HG03060 (cell line): ENCODE results near the gene ATP9A.
"Not testable (repeated sequence)": the region's sequence is repeated elsewhere in the genome, so short reads cannot be mapped to it uniquely, and the experiment has no call there.

Source experiments
- ATAC-seq: cut with Tn5 transposase; IDR thresholded peaks from one replicate; pipeline ENCODE4 v1.9.1; 2021; ENCODE audit warnings: low read depth, moderate number of reproducible peaks; ENCODE audit not compliant: unreplicated experiment

ATP9A gene

DNA sequence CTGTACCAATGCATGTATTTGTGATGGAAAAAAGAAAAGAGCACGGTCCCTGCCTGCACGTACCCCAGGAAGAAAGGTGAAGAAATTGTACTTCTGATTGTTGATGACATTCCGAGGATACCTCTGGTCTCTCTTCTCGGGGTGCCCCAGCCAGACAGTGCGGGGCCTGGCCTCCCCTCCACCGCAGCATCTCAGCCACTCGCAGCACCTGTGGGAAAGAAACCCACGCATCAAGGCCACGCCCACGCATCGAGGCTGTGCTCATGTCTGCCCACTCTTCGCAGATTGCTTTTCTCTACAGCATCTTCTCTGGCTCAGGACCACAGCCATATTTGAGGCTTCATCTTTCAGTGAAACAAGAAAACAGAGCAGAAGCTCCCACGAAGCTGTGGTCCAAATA is 38.4 kb downstream of the ATP9A start:
- ATAC-seq, result no peak

DNA sequence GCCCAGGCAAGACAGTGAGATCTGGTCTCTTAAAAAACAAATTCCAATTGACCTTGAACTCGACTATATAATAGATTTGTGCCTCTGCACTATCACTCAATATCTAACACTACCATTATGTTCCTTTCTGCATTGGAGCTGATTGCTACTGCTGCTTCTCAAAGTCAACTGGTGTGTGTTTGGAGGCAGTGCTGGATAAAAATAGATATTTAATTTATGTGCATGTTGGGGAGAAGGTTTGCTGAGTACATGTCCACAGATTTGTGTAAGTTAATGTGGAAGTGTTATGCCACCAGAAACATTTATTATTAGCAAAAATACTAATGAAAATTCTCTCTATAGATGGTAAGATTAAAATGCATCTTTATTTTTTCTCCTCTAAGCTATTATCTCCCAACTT is 39.5 kb downstream of the ATP9A start:
- ATAC-seq, result no peak

DNA sequence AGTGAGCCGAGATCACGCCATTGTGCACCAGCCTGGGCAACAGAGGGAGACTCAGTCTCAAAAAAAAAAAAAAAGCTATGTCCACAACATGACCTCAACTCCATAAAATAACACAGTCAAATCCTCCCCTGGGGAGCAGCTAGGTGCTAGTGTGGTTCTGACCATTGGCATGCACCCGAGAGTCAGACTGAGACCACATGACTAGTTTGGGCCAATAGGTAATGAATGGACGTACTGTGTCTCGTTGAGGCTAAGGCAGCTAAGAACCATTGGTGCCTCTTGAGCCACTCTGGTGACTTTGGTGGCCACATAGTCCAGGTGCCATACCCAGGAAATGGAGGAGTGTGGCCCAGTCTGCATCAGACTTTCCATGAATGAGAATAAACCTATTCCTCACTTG is 40.3 kb downstream of the ATP9A start:
- ATAC-seq, result no peak

DNA sequence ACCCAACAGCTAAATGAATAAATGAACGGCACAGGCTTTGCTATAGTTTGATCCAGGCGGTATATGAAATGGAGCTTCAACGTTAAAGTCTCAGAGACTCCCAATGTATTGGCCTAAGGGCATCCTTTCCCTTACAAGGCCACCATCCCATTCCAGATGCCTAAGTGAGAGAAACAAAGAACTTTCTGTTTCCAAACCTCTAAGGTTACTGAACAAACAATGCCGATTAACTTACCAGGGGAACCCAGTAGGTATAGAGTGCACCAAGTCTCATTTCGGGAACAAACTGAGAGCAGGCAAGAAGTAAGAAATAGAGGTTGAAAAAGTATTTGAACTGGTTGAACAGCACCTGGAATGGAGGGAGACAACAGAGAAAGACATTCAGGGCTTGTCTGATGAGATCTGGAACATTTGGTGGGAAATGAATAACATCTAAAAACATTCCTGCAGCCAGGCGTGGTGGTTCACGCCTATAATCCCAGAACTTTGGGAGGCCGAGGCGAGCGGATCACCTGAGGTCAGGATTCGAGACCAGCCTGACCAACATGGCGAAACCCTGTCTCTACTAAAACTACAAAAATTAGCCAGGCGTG is 42.5 kb downstream of the ATP9A start:
- ATAC-seq, result no peak

DNA sequence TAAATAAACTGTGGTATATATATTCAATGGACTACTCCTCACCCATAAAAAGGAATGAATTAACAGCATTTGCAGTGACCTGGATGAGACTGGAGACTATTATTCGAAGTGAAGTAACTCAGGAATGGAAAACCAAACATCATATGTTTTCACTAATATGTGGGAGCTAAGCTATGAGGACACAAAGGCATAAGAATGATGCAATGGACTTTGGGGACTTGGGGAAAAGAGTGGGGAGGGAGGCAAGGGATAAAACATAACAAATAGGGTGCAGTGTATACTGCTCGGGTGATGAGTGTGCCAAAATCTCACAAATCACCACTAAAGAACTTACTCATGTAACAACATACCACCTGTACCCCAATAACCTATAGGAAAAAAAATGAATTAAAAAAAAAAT is 45.2 kb downstream of the ATP9A start:
- not testable (repeated sequence) for ATAC-seq

DNA sequence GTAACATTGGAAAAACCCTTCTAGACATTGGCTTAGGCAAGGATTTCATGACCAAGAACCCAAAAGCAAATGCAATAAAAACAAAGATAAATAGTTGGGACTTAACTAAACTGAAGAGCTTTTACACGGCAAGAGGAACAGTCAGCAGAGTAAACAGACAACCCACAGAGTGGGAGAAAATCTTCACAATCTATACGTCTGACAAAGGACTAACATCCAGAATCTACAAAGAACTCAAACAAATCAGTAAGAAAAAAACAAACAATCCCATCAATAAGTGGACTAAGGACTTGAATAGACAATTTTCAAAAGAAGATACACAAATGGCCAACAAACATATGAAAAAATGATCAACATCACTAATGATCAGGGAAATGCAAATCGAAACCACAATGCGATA is 45.9 kb downstream of the ATP9A start:
- not testable (repeated sequence) for ATAC-seq

DNA sequence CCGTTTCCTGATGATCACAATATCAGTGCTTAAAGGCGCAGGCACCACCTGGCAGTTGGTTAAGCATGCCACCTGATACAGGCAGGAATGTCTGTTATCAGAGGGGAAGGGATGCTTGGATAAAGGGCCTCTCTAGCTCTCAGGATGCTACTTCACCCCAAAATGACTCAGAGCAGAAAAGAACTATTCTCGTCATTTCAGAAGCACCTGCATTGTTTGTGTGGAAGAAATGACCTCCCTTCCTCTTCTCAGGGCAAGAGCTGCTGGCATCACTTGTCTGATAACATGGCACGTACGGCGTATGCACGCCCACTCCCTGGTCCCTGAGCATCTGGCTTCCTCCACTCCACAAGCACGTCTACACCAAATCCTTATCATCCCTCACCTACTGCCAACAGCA is 47.3 kb downstream of the ATP9A start:
- ATAC-seq, result no peak

DNA sequence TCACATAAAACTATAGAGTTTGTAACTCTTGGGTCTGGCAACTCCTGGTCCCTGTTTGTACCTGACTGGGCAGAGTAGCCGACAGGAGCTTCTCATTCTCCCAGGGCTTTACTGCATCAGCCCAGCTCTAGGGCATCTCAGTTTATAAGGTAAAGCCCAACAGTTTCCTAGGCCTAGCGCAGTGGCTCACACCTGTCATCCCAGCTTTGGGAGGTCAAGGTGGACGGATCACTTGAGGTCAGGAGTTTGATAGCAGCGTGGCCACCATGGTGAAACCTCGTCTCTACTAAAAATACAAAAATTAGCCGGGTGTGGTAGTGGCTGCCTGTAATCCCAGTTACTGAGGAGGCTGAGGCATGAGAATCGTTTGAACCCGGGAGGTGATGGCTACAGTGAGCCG is 47.8 kb downstream of the ATP9A start:
- no peak for ATAC-seq

DNA sequence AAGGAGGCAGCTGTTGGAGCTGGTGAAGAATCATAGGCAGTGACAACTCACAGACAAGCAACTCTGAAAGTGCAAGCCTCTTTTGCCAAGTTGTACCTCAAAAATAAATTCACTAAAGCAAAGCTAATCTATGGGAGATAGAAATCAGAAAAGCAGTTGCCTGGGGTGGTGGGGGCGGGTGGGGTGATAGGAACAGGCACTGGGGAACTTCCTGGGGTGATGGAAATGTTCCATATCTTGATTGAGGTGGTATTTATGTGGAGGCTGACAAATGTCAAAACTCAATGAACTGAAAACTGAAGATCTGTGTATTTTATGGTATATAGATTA is 52.4 kb downstream of the ATP9A start:
- no peak for ATAC-seq

DNA sequence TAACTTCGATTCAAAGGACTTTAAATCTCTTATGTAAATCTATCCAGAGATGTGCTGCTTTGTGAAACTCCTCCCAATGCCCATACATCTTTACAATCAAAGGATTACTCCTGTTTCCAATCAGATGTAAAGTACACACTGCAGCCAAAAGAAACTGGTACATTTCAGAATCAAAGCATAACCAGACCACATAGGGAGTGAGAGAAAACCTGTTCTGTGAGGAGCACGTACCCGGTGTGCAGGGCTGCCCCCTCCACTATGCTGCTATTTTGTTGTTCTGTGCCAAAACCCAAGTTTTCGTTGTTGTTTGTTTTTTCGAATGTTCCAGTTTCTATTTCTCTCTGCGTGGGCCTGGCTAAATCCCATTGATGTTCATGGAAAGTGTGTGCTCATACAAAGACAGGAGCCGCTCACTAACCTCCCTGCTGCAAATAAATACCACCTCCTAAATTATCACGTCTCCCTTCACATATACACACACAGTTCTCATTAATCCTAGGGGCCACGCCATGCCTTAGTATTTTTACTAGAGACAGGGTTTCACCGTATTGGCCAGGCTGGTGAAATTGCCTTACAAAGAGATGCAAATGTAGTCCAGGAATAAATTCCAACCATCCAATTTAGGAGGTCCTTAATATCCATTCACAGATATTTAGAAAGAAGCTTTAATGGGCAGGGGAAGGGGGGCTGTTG is 52.9 kb downstream of the ATP9A start:
- no peak for ATAC-seq

DNA sequence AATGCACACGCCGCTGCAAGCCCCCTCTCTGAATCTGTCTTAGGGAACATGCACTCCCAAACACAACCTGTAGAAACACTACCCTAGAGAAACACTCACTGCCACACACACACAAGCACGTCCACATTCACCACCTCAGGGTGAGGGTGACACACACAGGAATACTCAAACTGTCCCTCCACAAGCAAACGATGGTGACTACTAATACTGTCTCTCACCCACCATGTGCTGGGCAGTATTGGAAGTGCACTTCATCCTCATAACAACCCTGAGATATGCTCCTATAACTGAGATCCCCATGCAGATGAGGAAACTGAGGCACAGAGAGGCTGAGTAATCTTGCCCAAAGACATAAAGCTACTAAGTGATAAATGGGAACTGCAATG is 55.0 kb downstream of the ATP9A start:
- ATAC-seq, result no peak

DNA sequence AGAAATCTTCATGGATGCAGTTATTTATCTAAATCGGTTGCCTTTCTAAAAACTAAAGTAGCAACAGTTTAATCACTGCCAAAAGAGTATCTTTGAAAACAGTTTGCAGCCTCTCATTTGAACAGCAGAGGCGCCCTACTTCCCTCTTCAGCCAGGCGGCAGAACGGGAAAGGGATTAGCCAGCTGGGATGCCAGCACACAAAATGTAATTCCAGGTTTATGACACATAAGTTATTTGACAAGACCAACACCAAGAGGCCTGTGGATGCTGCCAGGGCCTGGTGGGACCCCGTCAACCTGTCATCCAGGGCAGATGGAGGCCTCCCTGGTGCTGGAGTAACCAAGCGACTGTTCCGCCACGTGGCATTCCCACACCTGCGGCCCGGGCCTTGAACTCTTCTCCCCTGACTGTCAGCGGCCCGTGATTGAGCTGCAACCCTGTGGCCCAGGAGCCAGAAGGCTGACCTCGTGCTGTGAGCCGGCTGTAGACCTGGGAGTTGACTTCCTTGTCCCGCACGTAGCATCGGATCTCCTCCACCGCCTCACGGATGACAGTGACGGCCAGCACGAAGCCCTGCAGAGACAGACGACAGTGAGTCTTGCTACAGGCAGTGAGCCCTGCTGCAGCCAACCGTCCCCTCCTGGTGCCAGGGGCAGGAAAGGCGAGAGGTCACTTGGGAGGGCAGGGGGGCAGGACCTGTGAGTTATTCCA is 55.5 kb downstream of the ATP9A start:
- no peak for ATAC-seq

DNA sequence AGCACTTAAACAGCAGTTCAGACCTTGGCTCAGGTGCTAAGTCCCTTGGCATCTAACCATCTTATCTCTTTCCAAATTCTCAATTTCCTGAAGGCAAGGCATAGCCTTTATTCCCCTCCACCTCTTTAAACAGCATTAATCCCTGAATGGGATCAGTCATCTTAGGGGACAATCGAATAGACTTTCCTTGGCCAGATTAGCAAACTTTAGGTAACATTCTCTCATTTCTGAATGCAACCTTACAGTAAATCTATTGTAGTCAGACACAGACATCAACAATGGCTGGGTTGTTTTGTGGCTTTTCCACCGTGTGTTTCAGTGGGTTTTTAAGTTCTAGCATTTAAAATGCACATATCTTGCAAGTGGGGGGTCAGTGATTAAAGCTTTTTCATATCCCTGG is 56.8 kb downstream of the ATP9A start:
- ATAC-seq, result no peak

DNA sequence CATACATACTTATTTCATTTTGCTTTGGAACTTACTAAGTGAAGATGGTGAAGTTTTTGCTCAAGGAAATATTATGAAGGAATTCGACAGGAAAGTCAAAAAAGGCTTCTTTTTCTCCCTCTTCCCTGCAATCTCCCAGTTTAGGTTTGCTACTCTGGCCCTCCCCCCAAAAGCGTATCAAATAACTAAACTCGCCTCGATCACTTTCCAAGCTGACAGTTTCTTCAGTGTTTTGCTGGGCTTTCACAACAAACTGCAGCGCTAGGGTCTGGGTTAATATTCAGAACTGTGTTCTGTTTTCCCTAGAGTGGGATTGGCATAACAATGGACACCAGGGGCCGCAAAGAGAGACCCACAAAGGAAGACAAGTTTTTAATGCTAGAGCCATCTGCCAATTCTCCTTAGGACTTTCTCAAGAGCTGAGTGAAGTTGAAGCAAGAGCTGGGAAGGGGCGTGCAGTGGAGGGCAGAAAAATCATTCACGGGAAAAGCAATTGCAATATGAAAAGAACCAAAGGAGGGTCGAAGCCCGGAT is 57.8 kb downstream of the ATP9A start:
- no peak for ATAC-seq

DNA sequence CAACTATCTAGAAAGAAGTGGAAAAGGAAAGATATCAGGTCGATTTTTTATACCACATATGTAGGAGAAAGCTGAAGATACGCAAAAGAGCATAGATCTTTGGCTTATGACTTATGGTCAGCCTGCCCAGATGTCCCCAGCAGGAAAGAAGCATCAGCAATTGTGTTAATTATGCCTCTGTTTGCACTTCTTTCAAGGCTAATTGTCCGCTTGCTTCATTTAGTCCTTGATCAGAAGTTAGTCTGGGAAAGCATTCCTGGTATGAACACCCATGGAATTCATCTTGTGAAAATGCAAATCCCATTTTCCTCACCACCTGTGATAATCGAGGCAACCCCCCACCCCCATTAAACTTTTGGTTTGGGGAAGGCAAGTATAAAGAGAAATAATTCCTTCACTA is 62.8 kb downstream of the ATP9A start:
- ATAC-seq, result no peak

DNA sequence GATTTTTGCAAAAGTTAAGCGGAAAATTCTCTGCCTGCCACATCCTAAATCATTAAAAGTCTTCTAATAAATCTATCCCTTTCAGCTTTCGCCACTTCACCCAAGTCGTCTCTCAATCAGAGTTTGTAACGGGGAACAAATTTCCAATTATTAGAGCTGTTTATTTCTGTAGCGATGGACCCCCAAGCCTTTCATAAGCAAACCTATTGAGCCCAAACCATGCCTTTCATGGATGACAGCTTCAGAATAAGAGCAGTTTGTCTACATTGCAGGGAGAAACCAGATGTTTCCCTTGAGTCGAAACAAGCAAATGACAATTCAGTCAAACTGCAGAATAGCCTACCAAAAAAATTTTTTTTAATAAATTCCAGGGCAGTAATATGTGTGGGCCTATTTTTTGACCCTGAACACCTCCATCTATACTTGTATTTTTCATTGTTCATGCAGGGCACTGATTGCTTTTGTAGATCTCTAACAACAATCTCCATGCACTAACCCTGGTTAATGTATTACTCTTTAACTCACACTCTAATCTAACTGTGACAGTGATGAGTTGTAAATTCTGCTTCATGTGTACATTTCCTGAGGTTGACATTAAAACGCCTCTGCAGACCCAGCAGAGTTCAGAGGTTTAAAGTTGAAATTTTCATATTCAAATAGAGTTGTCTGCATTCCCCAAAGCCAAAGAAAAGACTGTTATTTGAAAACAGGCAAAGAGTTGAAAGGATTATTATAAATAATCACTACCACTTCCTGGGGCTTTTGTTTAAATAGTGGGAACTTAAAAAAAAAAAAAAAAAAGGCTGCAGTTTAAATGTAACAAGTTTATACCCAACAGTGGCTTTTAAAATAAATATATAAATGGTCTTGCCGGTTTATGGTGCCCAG is 64.5 kb downstream of the ATP9A start:
- no peak for ATAC-seq

DNA sequence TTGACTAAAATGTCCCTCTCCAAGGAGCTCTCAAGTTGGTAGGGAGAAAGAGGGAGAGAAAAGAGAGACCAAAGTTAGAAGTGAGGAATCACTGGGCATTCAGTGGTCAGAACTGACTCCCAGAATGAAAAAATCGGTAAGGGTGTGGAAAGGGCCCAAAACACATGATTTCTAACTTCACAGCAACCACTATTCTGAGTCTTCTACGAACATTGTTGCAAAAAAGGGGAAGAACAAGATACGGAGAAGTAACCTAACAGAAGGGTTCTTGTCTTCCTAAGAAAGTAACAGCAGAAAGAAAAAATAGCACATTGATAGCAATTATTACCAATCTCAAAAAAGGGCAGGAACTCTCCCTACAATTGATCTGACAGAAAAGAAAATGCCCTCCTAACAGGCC is 65.6 kb downstream of the ATP9A start:
- no peak for ATAC-seq

DNA sequence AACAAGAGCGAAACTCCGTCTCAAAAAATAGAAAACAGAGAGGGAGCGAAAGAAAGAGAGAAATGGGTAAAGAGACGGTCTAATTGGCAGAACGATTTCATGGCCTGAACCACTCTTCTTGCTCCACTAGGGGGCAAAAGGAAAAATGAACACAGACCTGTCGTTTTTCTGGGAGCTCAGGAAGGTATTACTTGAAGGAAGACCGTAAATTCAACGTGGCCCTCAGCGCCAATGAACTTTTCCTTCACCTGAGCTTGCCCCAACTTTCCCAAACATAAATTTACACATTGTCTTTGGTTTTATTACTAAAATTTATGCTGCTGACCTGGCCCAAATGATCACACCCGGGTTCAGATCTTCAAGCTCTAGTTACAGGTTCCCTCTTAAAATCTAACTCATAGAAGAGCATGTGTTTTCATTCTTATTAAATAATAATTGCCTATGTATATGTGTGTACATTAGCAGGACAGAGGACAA is 67.3 kb downstream of the ATP9A start:
- no peak for ATAC-seq

DNA sequence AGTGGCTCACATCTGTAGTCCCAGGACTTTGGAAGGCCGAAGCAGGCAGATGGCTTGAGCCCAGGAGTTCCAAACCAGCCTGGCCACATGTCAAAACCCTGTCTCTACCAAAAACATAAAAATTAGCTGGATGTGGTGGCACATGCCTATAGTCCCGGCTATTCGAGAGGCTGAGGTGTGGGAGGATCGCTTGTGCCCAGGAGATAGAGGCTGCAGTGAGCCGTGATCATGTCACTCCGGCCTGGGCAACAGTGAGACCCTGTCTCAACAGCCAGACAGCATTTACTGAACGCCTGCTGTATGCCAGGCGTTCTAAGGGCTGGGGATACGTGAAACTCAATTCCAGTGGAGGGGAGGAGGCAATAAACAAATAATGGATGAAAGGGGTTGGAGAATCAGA is 69.9 kb downstream of the ATP9A start:
- no peak for ATAC-seq

DNA sequence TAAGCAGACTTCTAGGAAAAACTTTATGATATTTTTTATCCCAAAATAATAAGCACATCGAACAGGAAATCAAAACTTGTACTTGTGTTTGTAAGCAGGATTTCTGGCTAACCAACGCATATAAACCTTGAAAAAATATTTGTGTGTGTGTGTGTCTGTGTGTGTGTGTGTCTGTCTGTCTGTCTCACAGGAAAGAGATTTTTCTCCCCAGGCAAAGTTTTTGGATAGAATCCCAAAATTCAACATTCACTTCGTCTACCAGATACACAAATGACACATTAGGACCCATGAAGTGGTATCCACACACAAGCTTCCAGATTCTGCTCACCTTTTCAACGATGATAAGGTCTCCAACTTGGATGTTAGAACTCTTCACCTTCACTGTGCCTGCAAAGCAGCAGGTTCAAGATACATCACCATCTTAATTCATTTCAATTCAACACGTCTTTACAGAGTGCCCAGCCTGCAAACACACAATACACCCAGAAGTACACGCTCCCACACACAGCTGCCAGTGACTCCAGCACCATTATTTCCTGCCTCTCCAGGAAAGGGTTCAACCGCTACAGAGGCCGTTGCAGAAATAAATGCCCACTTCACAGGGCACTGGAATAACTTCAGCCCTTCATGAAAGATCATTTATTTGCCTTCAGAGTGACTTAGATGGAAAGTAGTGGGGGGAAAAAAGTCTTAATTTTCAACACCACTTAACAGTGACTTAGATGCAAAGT is 70.9 kb downstream of the ATP9A start:
- no peak for ATAC-seq
